Measurements from ENCODE around the gene DOCK7.

DOCK7 gene

DNA sequence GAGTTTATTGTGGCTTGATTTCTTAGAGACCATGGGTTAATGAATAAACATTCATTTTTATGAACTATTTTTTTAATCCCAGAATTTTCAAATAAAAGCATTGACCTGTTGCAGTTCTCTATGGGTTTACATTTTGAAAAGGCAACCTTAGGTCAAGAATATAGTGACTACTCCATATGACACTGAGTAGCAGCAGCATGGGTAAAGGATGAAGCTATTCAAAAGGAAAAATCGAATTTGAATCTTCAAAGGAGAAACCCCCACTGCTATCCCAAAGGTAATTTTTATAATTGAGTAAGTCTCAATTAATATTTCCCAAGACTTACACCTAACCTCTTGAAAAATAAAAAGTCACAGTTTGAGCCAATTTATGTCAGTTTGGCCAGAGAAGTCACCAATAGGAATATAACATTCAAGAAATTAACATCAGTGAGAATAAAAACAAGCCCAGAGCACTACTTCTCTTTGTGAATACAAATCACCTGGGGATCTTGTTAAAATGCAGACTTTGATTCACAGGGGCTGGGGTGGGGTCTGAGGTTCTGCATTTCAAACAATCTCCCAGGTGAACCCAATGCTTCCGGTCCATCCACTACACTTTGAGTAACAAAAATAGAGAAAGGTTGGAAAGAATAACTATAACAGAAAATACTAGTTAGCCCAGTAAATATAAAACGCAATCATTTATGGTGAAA is 211.5 kb downstream of the DOCK7 start:
- no peak overlapping the region for H3K4me3 ChIP-seq (ENCODE audit: control insufficient read depth, low read depth, low read length)
- TF ChIP-seq CTCF (conservative IDR thresholded peaks at IDR 0.05; ENCODE audit: control insufficient read depth, insufficient read depth, low read depth, low read length) = no peak
- DNase-seq (ENCODE audit: low read depth) = no peak

DNA sequence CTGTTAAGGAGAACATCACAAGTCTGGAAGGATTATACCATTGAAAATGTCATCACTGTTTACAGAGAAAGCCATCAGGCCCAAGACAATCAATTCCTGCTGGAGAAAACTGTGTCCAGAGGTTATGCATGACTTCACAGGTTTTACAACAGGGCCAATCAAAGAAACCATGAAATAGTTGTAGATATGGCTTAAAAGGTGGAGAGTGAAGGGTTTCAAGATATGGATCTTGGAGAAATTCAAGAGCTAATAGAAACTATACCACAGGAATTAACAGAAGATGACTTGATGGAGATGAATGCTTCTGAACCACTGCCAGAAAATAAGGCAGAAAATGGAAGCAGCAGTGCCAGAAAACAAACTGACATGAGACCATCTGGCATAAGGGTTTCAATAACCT is 221.1 kb downstream of the DOCK7 start:
- no peak for TF ChIP-seq CTCF (conservative IDR thresholded peaks at IDR 0.05; ENCODE audit: control insufficient read depth, insufficient read depth, low read depth, low read length)
- H3K4me3 ChIP-seq (ENCODE audit: control insufficient read depth, low read depth, low read length) = no peak overlapping the region

GRCh38 chr1:62462370-62462769 is 225.8 kb downstream of the DOCK7 start:
- TF ChIP-seq CTCF (conservative IDR thresholded peaks at IDR 0.05; ENCODE audit: control insufficient read depth, insufficient read depth, low read depth, low read length) = no peak
- no peak overlapping the region for H3K4me3 ChIP-seq (ENCODE audit: control insufficient read depth, low read depth, low read length)
- peak; percentile 19 for DNase-seq (ENCODE audit: low read depth)

More for the DNA sequence above, 221.1 kb downstream of the DOCK7 start:
- DNase-seq (ENCODE audit: low read depth) = no peak

DNA sequence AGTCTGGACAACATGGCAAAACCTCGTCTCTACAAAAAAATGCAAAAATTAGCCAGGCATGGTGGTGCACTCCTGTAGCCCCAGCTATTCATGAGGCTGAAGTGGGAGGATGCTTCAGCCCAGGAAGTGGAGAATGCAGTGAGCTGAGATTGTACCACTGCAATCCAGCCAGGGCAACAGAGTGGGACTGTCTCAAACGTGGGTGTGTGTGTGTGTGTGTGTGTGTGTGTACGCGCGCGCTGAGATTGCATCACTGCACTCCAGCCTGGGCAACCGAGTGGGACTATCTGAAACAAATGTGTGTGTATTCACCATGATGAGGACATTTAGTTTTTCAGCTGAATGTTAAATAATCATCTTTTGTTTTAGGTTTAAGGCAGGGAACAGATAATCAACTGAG is 230.2 kb downstream of the DOCK7 start:
- no peak for TF ChIP-seq CTCF (conservative IDR thresholded peaks at IDR 0.05; ENCODE audit: control insufficient read depth, insufficient read depth, low read depth, low read length)
- H3K4me3 ChIP-seq (ENCODE audit: control insufficient read depth, low read depth, low read length) = no peak overlapping the region
- DNase-seq (ENCODE audit: low read depth) = peak; percentile 18

DNA sequence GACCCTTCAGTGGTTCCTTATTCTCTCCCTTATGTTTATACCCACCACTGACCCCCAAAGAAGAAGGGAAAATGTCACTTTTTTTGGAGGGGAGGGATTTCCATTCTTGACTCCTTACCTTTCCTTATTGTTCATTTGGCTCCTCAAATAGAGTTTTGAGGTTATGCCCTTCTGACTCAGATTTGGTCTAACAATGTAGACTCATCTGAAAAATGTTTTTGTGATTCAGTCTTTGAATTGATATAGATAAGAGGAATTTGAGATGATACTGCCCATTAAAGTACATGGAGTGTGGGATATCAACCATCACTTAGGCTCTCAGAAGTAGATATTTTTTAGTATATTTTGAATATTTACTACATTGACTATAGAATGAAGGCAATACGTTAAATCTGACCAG is 235.2 kb downstream of the DOCK7 start:
- DNase-seq (ENCODE audit: low read depth) = peak; percentile 44
- no peak for TF ChIP-seq CTCF (conservative IDR thresholded peaks at IDR 0.05; ENCODE audit: control insufficient read depth, insufficient read depth, low read depth, low read length)
- no peak overlapping the region for H3K4me3 ChIP-seq (ENCODE audit: control insufficient read depth, low read depth, low read length)

- no peak overlapping the region for H3K4me3 ChIP-seq (ENCODE audit: control insufficient read depth, low read depth, low read length)
- TF ChIP-seq CTCF (conservative IDR thresholded peaks at IDR 0.05; ENCODE audit: control insufficient read depth, insufficient read depth, low read depth, low read length) = no peak
- DNase-seq (ENCODE audit: low read depth) = no peak
These were observed 237.9 kb downstream of the DOCK7 start for GRCh38 chr1:62450301-62450700.
